NCI-H82 (cell line): ENCODE results near the gene ADM5.

ENCODE experiments used
- DNase-seq: peaks from one replicate; lab custom pipeline; 2025; lab: John Stamatoyannopoulos, UW

Gene ADM5

GRCh38 chr19:49658566-49659442, 30.6 kb upstream of the ADM5 start:
- DNase-seq, result no peak

- DNase-seq, result no peak
These were observed 28.9 kb upstream of the ADM5 start for GRCh38 chr19:49660338-49660961.

GRCh38 chr19:49662011-49662410, 27.4 kb upstream of the ADM5 start:
- DNase-seq, result no peak

- no peak for DNase-seq
These were observed 26.2 kb upstream of the ADM5 start for GRCh38 chr19:49663224-49663623.

- DNase-seq, result peak; percentile 92
These were observed 25.0 kb upstream of the ADM5 start for GRCh38 chr19:49664171-49665035.

GRCh38 chr19:49665036-49665350, 24.4 kb upstream of the ADM5 start:
- DNase-seq, result no peak

- DNase-seq, result peak; percentile 96
These were observed 23.9 kb upstream of the ADM5 start, which contains the start of the genes BCL2L12 and IRF3 for GRCh38 chr19:49665351-49666119. TSS of gene BCL2L12 (plus strand) at chr19:49665933. CDS start at chr19:49666693, 760 bp downstream. TSS of gene IRF3 (minus strand) at chr19:49665857. CDS start at chr19:49664838, 1,019 bp downstream.

GRCh38 chr19:49666120-49666444, 23.3 kb upstream of the ADM5 start:
- DNase-seq, result no peak

GRCh38 chr19:49667473-49667872, 21.9 kb upstream of the ADM5 start:
- no peak for DNase-seq

GRCh38 chr19:49669516-49669915, 19.9 kb upstream of the ADM5 start:
- no peak for DNase-seq

- peak; percentile 93 for DNase-seq
These were observed 17.1 kb upstream of the ADM5 start for GRCh38 chr19:49672131-49672919.

- peak; percentile 95 for DNase-seq
These were observed 13.1 kb upstream of the ADM5 start for GRCh38 chr19:49676136-49676783.

GRCh38 chr19:49676784-49677230, 12.6 kb upstream of the ADM5 start:
- DNase-seq, result peak; percentile 100

- peak; percentile 86 for DNase-seq
These were observed 12.0 kb upstream of the ADM5 start, which contains the start of gene PRMT1 for GRCh38 chr19:49677231-49677900. TSS of gene PRMT1 (plus strand) at chr19:49677271. CDS start at chr19:49677281, 10 bp downstream.

GRCh38 chr19:49677901-49678674, 11.3 kb upstream of the ADM5 start:
- DNase-seq, result peak; percentile 96

GRCh38 chr19:49678985-49679770, 10.2 kb upstream of the ADM5 start:
- DNase-seq, result peak; percentile 91

GRCh38 chr19:49679771-49680413, 9.5 kb upstream of the ADM5 start:
- peak; percentile 93 for DNase-seq
